RKO (cell line): Measurements from ENCODE around the gene ZNF668.
"Not testable (repeated sequence)": the region's sequence is repeated elsewhere in the genome, so short reads cannot be mapped to it uniquely, and the experiment has no call there.

Experiments used
- DNase-seq: peaks from one replicate; pipeline ENCODE4 v3.0.0-alpha.2; 2016; ENCODE audit warnings: low spot score

Gene ZNF668

GRCh38 chr16:31100876-31101641 is 27.0 kb upstream of the ZNF668 start:
- not testable (repeated sequence) for DNase-seq

GRCh38 chr16:31099860-31100638 is 26.0 kb upstream of the ZNF668 start:
- no peak for DNase-seq

GRCh38 chr16:31094424-31095120 is 20.5 kb upstream of the ZNF668 start, which contains the start of gene VKORC1:
VKORC1 (minus strand) TSS chr16:31094797; CDS start chr16:31094729, 68 bp downstream.
- DNase-seq, result peak; percentile 98

GRCh38 chr16:31094088-31094423 is 20.0 kb upstream of the ZNF668 start:
- DNase-seq, result no peak

- DNase-seq, result peak; percentile 58
These were observed 19.2 kb upstream of the ZNF668 start for GRCh38 chr16:31093132-31093703.

- no peak for DNase-seq
These were observed 18.3 kb upstream of the ZNF668 start for GRCh38 chr16:31092330-31092729.

- no peak for DNase-seq
These were observed 16.5 kb upstream of the ZNF668 start for GRCh38 chr16:31090540-31090939.

GRCh38 chr16:31089199-31089598 is 15.2 kb upstream of the ZNF668 start:
- no peak for DNase-seq

- DNase-seq, result no peak
These were observed 14.6 kb upstream of the ZNF668 start, which contains the start of gene PRSS53 for GRCh38 chr16:31088459-31089183. PRSS53 (minus strand) TSS chr16:31088943; CDS start chr16:31088809, 134 bp downstream.

- DNase-seq, result no peak
These were observed 13.9 kb upstream of the ZNF668 start for GRCh38 chr16:31087971-31088370.

- DNase-seq, result no peak
These were observed 13.4 kb upstream of the ZNF668 start for GRCh38 chr16:31087481-31087880.

- DNase-seq, result no peak
These were observed 12.5 kb upstream of the ZNF668 start for GRCh38 chr16:31086629-31086906.

GRCh38 chr16:31085873-31086628 is 12.0 kb upstream of the ZNF668 start:
- DNase-seq, result no peak

GRCh38 chr16:31085411-31085810 is 11.4 kb upstream of the ZNF668 start:
- DNase-seq, result no peak

GRCh38 chr16:31084584-31085302 is 10.7 kb upstream of the ZNF668 start:
- DNase-seq, result no peak

GRCh38 chr16:31083981-31084380 is 9.9 kb upstream of the ZNF668 start:
- DNase-seq, result no peak

- DNase-seq, result no peak
These were observed 9.5 kb upstream of the ZNF668 start for GRCh38 chr16:31083556-31083955.

GRCh38 chr16:31083081-31083480 is 9.0 kb upstream of the ZNF668 start:
- no peak for DNase-seq

GRCh38 chr16:31082368-31083045 is 8.5 kb upstream of the ZNF668 start:
- DNase-seq, result no peak
